PC-3 (cell line): ENCODE results near the gene ATG16L1. TPM values are rescaled to one million over a fixed set of nuclear protein-coding genes. Genes with fewer than 3 reads are reported as not detected.

ENCODE experiments used
- ATAC-seq: fragments of 200-7000 bp; cut with Tn5 transposase; 2 replicates; pipeline ENCODE4 v1.9.1; 2020; ENCODE audit warnings: mild to moderate bottlenecking, moderate library complexity
- BruUV-seq: library from RNA; stranded (reverse); fragments of 400-500 nt; replicated peaks from 2 replicates; lab custom pipeline; 2021; lab: Mats Ljungman, UMichigan
- CTCF ChIA-PET: fragments of 300-600 bp; sonication (Branson Sonifier 250); formaldehyde crosslinking; loops from one replicate; lab custom pipeline; 2022; ENCODE audit warnings: antibody characterized with exemption; lab: Charles Lee
- POLR2A ChIA-PET: fragments of 300-600 bp; sonication (Branson Sonifier 250); formaldehyde crosslinking; loops from one replicate; lab custom pipeline; 2022; ENCODE audit warnings: antibody characterized with exemption; ENCODE audit not compliant: unreplicated experiment; lab: Charles Lee
- DNase-seq: peaks from one replicate; pipeline ENCODE4 v3.0.0-alpha.2; 2015
- H2AFZ ChIP-seq: fragments of 300-600 bp; sonication (generic); 2 replicates; pipeline ENCODE4 v1.6.0; 2016; ENCODE audit warnings: antibody characterized with exemption, low read length
- H3F3A ChIP-seq: fragments of 300-600 bp; sonication (generic); one replicate; pipeline ENCODE4 v1.6.0; 2017; ENCODE audit warnings: antibody characterized with exemption, low read length, control low read depth, mild to moderate bottlenecking; ENCODE audit not compliant: unreplicated experiment
- H3K27ac ChIP-seq: fragments of 300-600 bp; sonication (generic); 2 replicates; pipeline ENCODE4 v1.5.1; 2016; ENCODE audit warnings: mild to moderate bottlenecking, low read length
- H3K27me3 ChIP-seq: fragments of 300-600 bp; sonication (generic); 2 replicates; pipeline ENCODE4 v1.6.1; 2016; ENCODE audit warnings: low read length, mixed read lengths
- H3K36me3 ChIP-seq: fragments of 300-600 bp; sonication (generic); 2 replicates; pipeline ENCODE4 v1.6.1; 2016; ENCODE audit warnings: low read depth, mixed run types, low read length, mixed read lengths
- H3K4me1 ChIP-seq: fragments of 300-600 bp; sonication (generic); 2 replicates; pipeline ENCODE4 v1.5.1; 2016; ENCODE audit warnings: low read length; ENCODE audit not compliant: insufficient read depth
- H3K4me2 ChIP-seq: fragments of 300-600 bp; sonication (generic); 2 replicates; pipeline ENCODE4 v1.6.0; 2016; ENCODE audit warnings: low read length
- H3K4me3 ChIP-seq: fragments of 300-600 bp; sonication (generic); 2 replicates; pipeline ENCODE4 v1.5.1; 2016; ENCODE audit warnings: mild to moderate bottlenecking, low read length, mixed read lengths
- H3K79me2 ChIP-seq: fragments of 300-600 bp; sonication (generic); 2 replicates; pipeline ENCODE4 v1.6.1; 2017; ENCODE audit warnings: low read length, mixed read lengths
- H3K9ac ChIP-seq: fragments of 300-600 bp; sonication (generic); 2 replicates; pipeline ENCODE4 v1.6.0; 2016; ENCODE audit warnings: mild to moderate bottlenecking, low read length
- H3K9me2 ChIP-seq: fragments of 300-600 bp; sonication (generic); replicated peaks from 2 replicates; pipeline ENCODE4 v1.6.1; 2016; ENCODE audit warnings: mixed run types, low read length, mixed read lengths
- H3K9me3 ChIP-seq: fragments of 300-600 bp; sonication (generic); 2 replicates; pipeline ENCODE4 v1.6.1; 2016; ENCODE audit warnings: low read length, mixed read lengths
- H4K20me1 ChIP-seq: fragments of 300-600 bp; sonication (generic); 2 replicates; pipeline ENCODE4 v1.6.1; 2016; ENCODE audit warnings: low read length, mixed read lengths
- EZH2 ChIP-seq: fragments of 300-600 bp; sonication (generic); IDR thresholded peaks from one replicate; pipeline ENCODE4 v1.6.1; 2017; ENCODE audit warnings: antibody characterized with exemption, mild to moderate bottlenecking, low read length; ENCODE audit not compliant: unreplicated experiment
- EZH2phosphoT487 ChIP-seq: fragments of 300-600 bp; sonication (generic); IDR thresholded peaks from 2 replicates; pipeline ENCODE4 v1.6.1; 2018; ENCODE audit warnings: mild to moderate bottlenecking, antibody characterized with exemption, low read length, borderline replicate concordance
- intact Hi-C: fragments of 100-400 bp; cut with micrococcal nuclease; formaldehyde crosslinking; loops from 2 replicates; pipeline ENCODE4 v1.9.0; 2023
- total RNA-seq: library from RNA; depleted of rRNA; stranded (reverse); fragments of >200 nt; gene quantifications from 2 replicates; pipeline ENCODE4 v1.2.3, GENCODE V29; 2014
- TF ChIP-seq, protein P1 (sequence below): fragments of 300-600 bp; sonication (generic); conservative IDR thresholded peaks from 2 replicates; pipeline ENCODE4 v1.5.1; 2017; ENCODE audit warnings: antibody characterized with exemption, low read depth, mild to moderate bottlenecking, low read length

Gene ATG16L1
- total RNA-seq, 1 experiment from 2014 or later: 173 TPM

DNA sequence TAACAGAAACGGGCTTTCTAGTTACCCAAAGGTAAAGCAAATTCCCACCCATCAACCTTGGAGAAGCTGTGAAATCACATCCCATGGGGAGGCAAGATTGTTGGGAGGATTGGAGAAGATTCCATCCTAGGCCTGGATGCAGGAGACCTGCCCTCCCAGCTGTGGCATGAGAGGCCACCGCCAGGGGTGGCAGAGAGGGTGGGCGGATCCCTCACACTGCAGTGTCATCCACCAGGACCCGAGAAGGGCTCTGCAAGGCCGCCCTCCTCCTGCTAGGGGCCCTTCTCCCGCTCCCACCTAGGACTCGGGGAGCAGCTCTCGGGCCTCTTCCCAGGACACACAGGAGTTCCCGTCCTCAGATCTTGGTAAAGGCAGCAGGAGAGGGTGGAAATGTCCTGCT is 15.5 kb upstream of the ATG16L1 start:
- no peaks in the 10 kb centered on the region for H3F3A ChIP-seq
- H3K79me2 ChIP-seq: no peaks in the 10 kb centered on the region
- intact Hi-C loops: no loop called here
- no peak overlapping the region for H3K4me2 ChIP-seq
- no peak for ATAC-seq
- H3K27me3 ChIP-seq: no peaks in the 10 kb centered on the region
- TF ChIP-seq, protein P1, sequence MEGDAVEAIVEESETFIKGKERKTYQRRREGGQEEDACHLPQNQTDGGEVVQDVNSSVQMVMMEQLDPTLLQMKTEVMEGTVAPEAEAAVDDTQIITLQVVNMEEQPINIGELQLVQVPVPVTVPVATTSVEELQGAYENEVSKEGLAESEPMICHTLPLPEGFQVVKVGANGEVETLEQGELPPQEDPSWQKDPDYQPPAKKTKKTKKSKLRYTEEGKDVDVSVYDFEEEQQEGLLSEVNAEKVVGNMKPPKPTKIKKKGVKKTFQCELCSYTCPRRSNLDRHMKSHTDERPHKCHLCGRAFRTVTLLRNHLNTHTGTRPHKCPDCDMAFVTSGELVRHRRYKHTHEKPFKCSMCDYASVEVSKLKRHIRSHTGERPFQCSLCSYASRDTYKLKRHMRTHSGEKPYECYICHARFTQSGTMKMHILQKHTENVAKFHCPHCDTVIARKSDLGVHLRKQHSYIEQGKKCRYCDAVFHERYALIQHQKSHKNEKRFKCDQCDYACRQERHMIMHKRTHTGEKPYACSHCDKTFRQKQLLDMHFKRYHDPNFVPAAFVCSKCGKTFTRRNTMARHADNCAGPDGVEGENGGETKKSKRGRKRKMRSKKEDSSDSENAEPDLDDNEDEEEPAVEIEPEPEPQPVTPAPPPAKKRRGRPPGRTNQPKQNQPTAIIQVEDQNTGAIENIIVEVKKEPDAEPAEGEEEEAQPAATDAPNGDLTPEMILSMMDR: no peak
- TF ChIP-seq EZH2phosphoT487 (no peak), EZH2 (no peak)
- no peaks in the 10 kb centered on the region for H3K36me3 ChIP-seq
- no peak overlapping the region for H3K9ac ChIP-seq
- BruUV-seq: no TSS peak
- no peak overlapping the region for H3K4me3 ChIP-seq
- H3K27ac ChIP-seq: no peak overlapping the region
- POLR2A ChIA-PET: no interaction called here
- no peak overlapping the region for H2AFZ ChIP-seq
- no peaks in the 10 kb centered on the region for H4K20me1 ChIP-seq
- CTCF ChIA-PET: interaction anchor here (0.6 kb wide), 1 partner anchor 184 kb away, joined by 3 read pairs; no protein-coding TSS in a partner anchor
- no peaks in the 10 kb centered on the region for H3K9me3 ChIP-seq
- DNase-seq: no peak
- H3K9me2 ChIP-seq: no peaks in the 10 kb centered on the region
- H3K4me1 ChIP-seq: peaks cover 6% of the 10 kb centered on the region

DNA sequence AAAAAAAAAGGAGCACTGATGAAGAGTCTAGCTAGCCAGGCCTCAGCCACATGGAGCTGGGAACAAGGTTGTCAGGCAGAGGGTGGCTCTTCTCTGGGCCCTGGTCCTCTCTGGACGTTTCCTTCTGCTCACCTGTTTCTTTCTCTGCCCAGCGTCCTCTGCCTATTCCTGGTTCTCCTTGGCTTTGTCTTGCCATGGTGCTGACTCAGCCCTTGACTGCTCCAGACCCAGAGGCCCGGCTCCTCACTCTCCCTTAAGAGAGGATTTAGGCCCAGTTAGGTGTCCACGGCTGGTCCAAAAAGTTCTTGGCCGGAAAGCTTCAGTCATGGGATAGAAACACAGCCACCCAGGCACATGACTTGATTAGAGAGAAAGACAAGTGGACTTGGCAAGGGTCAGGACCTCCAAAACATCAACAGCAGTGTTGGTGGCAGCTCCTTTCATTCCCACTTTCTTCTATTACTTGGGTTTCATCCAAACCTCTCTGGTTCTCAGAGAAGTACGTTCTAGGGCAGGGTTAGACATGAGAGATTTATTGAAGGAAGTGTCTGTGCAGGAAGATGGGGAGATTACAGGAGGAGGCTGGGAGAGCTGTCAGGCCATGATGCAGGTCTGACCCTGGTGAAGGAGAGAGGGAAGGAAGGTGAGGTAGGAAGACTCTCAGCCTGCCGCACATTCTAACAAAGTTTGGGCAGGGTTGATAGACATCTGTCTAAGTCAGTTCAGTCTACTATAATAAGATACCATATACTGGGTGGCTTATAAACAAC is 14.5 kb upstream of the ATG16L1 start:
- Histone ChIP-seq H2AFZ (no peak overlapping the region), H3K27ac (no peak overlapping the region), H3K9ac (no peak overlapping the region), H3K36me3 (no peaks in the 10 kb centered on the region), H3K27me3 (no peaks in the 10 kb centered on the region), H3F3A (no peaks in the 10 kb centered on the region), H3K4me3 (no peak overlapping the region), H3K9me2 (no peaks in the 10 kb centered on the region), H3K9me3 (no peaks in the 10 kb centered on the region), H4K20me1 (no peaks in the 10 kb centered on the region), H3K79me2 (no peaks in the 10 kb centered on the region), H3K4me1 (peaks cover 13% of the 10 kb centered on the region), H3K4me2 (no peak overlapping the region)
- intact Hi-C loops: no loop called here
- DNase-seq (no peak), ATAC-seq (no peak)
- ChIA-PET POLR2A (no interaction called here), CTCF (no interaction called here)
- TF ChIP-seq EZH2phosphoT487 (no peak), EZH2 (no peak)
- TF ChIP-seq, protein P1: no peak
- BruUV-seq: no TSS peak

DNA sequence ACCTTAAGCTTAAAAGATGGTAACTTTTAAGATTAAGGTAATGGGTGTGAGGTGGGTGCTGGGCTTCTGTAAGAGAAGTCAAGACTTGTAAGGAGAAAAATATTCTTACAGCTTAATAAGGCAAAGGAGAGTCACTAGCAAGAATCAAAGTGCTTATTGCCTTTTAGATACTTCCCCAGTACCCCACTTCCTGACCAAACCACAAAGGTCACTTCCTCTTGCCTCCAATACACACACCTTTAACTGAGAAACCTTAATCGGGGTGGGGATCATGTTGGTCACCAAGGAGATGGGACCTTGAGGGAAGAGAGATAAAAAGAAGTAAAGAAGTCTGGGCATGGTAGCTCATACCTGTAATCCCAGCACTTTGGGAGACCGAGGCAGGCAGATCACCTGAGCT is 10.6 kb upstream of the ATG16L1 start:
- no TSS peak for BruUV-seq
- CTCF ChIA-PET: no interaction called here
- Histone ChIP-seq H3K4me3 (no peak overlapping the region), H3K4me2 (no peak overlapping the region), H3K27ac (peak overlapping the region; percentile 48), H3K79me2 (0 out of 2 replicates have a peak, but pooled peaks cover 3% of the 10 kb centered on the region), H3K9me3 (no peaks in the 10 kb centered on the region), H3F3A (peaks cover 4% of the 10 kb centered on the region), H3K27me3 (no peaks in the 10 kb centered on the region), H3K9me2 (no peaks in the 10 kb centered on the region), H2AFZ (no peak overlapping the region), H3K4me1 (peaks cover 43% of the 10 kb centered on the region), H4K20me1 (no peaks in the 10 kb centered on the region), H3K9ac (no peak overlapping the region), H3K36me3 (no peaks in the 10 kb centered on the region)
- POLR2A ChIA-PET: interaction anchor here (0.7 kb wide), 1 partner anchor 253 kb away, joined by 3 read pairs; no protein-coding TSS in a partner anchor
- TF ChIP-seq EZH2phosphoT487: no peak
- DNase-seq (peak; percentile 67), ATAC-seq (peak; percentile 43)
- intact Hi-C loops: no loop called here
